ENCODE measurements around the gene OAT.
"Not testable (repeated sequence)": the region's sequence is repeated elsewhere in the genome, so short reads cannot be mapped to it uniquely, and the experiment has no call there.

OAT gene

GRCh38 chr10:124451276-124451675, 32.6 kb upstream of the OAT start:
- Mint-ChIP-seq H3K27ac (no peak overlapping the region), H3K9me3 (no peaks in the 10 kb centered on the region), H3K4me1 (ENCODE audit: low read depth) (peaks cover 23% of the 10 kb centered on the region), H3K36me3 (ENCODE audit: low read depth) (no peaks in the 10 kb centered on the region), H3K4me3 (no peak overlapping the region), H3K27me3 (peaks cover 90% of the 10 kb centered on the region)
- DNase-seq = no peak

GRCh38 chr10:124450783-124451057, 32.0 kb upstream of the OAT start:
- DNase-seq = no peak
- Mint-ChIP-seq H3K27ac (no peak overlapping the region), H3K27me3 (peaks cover 90% of the 10 kb centered on the region), H3K36me3 (ENCODE audit: low read depth) (no peaks in the 10 kb centered on the region), H3K4me3 (no peak overlapping the region), H3K9me3 (no peaks in the 10 kb centered on the region), H3K4me1 (ENCODE audit: low read depth) (peaks cover 23% of the 10 kb centered on the region)

- Mint-ChIP-seq H3K4me3 (peak within 1 kb of the TSS; percentile 54), H3K4me1 (ENCODE audit: low read depth) (peaks cover 23% of the 10 kb centered on the region), H3K27me3 (peaks cover 89% of the 10 kb centered on the region), H3K27ac (no peak within 1 kb of the TSS), H3K36me3 (ENCODE audit: low read depth) (no peaks in the 10 kb centered on the region), H3K9me3 (no peaks in the 10 kb centered on the region)
- no peak for DNase-seq
Measured at GRCh38 chr10:124450012-124450782, 31.5 kb upstream of the OAT start, which contains the start of gene NKX1-2. TSS of gene NKX1-2 (minus strand) at chr10:124450035. CDS start at chr10:124449943, 92 bp downstream.

DNA sequence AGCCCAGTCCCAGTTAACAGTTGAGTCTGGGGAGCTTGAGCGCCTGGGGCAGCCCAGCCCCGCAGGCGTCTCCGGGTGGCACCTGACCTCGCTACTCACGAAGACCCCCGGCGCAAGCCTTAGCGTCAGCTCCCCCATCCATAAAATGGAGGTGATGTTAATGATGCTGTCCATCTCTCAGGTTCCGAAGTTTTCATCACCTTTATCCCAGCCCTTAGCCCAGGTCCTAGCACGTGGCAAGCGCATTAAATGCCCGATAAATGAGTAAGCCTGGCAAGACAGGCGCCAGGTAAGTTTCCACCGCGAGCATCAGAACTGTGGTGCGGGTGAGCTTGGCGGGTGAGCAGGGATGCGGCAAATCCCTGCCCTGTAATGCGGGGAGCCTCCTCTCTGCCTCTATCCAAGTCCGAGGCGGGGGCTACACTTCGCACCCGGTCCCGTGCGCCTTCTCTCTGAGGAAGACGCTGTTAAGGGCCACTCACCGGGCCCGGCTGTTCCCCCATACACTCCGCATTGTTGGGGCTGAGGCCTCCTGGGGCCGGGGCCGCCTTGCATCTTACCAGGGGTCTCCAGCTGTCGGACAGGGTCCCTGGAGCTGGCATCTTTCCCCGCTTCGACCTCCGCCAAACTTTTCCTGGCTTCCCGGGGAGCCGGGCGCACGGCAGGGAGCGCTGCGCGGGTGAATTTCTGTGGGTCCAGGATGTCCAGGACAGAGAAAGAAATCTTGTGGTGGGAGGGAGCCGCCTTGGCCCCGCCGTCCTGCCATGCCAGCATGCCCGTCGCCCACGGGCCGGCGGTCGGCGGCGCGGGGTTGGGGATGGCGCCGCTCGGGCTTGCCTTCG, 30.7 kb upstream of the OAT start:
- Mint-ChIP-seq H3K27ac (no peak overlapping the region), H3K27me3 (peaks cover 88% of the 10 kb centered on the region), H3K36me3 (ENCODE audit: low read depth) (no peaks in the 10 kb centered on the region), H3K4me3 (peak overlapping the region; percentile 54), H3K9me3 (no peaks in the 10 kb centered on the region), H3K4me1 (ENCODE audit: low read depth) (peaks cover 23% of the 10 kb centered on the region)
- DNase-seq = no peak

- H3K27ac Mint-ChIP-seq = no peak overlapping the region
Measured at GRCh38 chr10:124448696-124449169, 30.0 kb upstream of the OAT start.

DNA sequence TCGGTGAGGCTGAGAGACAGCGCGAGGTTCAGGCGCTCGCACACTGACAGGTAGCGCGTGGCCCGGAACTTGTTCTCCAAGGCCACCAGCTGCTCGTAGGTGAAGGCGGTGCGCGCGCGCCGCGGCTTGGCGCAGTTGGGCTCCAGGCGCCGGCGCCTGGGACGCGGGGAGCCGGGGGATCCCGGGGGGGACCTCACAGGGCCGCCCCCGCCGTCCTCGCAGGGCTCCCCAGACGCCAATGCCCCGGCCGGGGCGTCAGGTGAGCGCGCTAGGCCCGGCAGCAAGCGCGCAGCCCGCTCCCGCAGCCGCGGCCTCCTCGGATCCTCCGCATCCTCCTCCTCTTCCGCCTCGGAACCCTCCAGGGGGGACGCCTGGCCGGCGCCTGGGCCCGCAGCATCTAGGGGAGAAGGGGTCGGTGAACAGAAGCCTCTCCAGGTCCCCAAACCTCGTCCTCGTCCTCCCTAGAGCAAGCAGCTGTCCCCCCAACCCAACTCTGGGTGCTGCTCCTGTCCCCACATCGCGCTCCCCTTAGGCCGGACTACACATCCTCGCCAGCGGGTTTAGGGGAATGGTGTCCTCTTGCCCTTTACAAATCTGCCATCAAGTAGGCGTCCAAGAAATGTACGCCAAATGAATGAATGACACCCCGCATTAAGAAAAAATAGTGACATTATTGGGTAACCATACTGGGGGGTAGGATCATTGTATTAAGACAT, 29.2 kb upstream of the OAT start:
- Mint-ChIP-seq H3K36me3 (ENCODE audit: low read depth) (no peaks in the 10 kb centered on the region), H3K4me1 (ENCODE audit: low read depth) (peaks cover 23% of the 10 kb centered on the region), H3K27ac (no peak overlapping the region), H3K4me3 (peak overlapping the region; percentile 54), H3K27me3 (peaks cover 85% of the 10 kb centered on the region), H3K9me3 (no peaks in the 10 kb centered on the region)
- DNase-seq = no peak

More at GRCh38 chr10:124448696-124449169, 30.0 kb upstream of the OAT start:
- H3K9me3 Mint-ChIP-seq = no peaks in the 10 kb centered on the region
- H3K4me1 Mint-ChIP-seq (ENCODE audit: low read depth) = peaks cover 23% of the 10 kb centered on the region
- DNase-seq = no peak
- H3K27me3 Mint-ChIP-seq = peaks cover 86% of the 10 kb centered on the region
- peak overlapping the region; percentile 54 for H3K4me3 Mint-ChIP-seq
- H3K36me3 Mint-ChIP-seq (ENCODE audit: low read depth) = no peaks in the 10 kb centered on the region

DNA sequence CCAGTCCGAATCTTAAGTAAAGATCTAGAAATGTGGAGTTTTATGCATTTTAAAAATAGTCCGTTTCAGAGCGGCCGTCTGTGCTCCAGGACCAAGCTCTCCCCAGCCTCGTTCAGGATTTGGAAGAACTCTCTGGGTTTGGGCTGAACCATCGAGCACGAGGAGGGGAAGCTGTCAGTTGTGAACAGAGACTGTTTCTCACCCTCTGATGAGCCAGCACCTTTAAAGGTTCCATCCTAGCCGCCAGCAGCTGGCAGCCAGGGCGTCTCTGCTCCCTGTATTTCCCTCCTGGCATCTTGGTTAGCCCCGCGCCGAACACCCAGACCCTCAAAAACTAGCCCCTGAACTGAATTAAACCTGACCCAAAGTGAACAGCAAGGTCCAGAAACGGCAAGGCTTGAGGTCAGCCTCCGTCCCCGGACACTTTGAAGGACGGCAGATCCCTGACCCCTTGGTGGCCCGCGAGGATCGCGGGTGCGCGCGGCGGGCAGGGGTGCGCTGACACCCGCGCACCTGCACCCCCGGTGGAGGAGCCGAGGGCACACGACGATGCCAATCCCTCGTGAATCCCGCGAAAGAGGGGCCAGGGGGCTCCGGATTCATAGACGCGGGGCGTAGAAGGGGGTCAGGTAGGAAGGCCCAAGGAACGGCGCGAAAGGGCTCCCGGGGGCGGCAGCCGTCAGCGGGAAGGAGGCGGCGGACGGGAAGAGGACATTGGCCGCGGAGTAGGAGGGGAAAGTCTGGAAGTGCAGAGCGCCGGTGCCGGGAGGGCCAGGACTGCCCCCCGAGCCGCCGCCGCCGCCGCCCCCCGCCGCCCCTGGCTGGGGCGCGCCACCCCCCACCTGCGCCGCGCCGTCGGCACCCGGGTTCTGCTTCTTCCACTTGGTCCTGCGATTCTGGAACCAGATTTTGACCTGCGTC, 28.4 kb upstream of the OAT start:
- no peak for DNase-seq
- Mint-ChIP-seq H3K27me3 (peaks cover 77% of the 10 kb centered on the region), H3K4me1 (ENCODE audit: low read depth) (peaks cover 23% of the 10 kb centered on the region), H3K36me3 (ENCODE audit: low read depth) (no peaks in the 10 kb centered on the region), H3K4me3 (peak overlapping the region; percentile 27), H3K9me3 (no peaks in the 10 kb centered on the region), H3K27ac (no peak overlapping the region)

GRCh38 chr10:124441694-124442093, 23.0 kb upstream of the OAT start:
- not testable (repeated sequence) for H3K9me3 Mint-ChIP-seq; H3K4me3 Mint-ChIP-seq; H3K27ac Mint-ChIP-seq; DNase-seq; H3K36me3 Mint-ChIP-seq (ENCODE audit: low read depth); H3K4me1 Mint-ChIP-seq (ENCODE audit: low read depth)
- peaks cover 34% of the 10 kb centered on the region for H3K27me3 Mint-ChIP-seq

DNA sequence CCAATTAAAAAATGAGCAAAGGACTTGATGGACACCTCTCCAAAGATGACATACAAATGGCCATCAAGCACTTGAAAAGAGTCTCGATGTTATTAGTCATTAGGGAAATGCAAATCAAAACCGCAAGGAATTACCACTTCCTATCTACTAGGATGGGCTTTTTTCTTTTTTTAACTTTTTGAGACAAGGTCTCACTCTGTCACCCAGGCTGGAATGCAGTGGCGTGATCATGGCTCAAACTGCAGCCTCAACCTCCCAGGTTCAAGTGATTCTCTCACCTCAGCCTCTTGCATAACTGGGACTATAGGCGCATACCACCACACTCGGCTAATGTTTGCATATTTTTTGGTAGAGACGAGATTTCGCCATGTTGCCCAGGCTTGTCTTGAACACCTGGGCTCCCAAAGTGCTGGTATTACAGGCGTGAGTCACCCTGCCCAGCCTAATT, 17.5 kb upstream of the OAT start:
- no peak for DNase-seq
- Mint-ChIP-seq H3K9me3 (no peaks in the 10 kb centered on the region), H3K27ac (no peak overlapping the region), H3K4me1 (ENCODE audit: low read depth) (peaks cover 3% of the 10 kb centered on the region), H3K36me3 (ENCODE audit: low read depth) (no peaks in the 10 kb centered on the region), H3K4me3 (no peak overlapping the region), H3K27me3 (peaks cover 10% of the 10 kb centered on the region)

DNA sequence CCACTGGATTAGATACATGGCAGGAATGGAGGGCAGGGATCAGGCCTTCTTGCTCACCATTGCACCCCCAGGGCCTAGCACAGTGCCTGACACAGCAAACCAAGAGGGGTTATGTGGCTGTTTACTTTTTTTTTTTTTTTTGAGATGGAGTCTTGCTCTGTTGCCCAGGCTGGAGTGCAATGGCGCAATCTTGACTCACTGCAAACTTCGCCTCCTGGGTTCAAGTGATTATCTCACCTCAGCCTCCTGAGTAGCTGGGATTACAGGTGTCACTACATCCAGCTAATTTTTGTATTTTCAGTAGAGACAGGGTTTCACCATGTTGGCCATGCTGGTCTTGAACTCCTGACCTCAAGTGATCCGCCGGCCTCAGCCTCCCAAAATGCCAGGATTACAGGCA, 17.0 kb upstream of the OAT start:
- DNase-seq; H3K27ac Mint-ChIP-seq; H3K36me3 Mint-ChIP-seq (ENCODE audit: low read depth); H3K4me3 Mint-ChIP-seq; H3K9me3 Mint-ChIP-seq; H3K27me3 Mint-ChIP-seq; H3K4me1 Mint-ChIP-seq (ENCODE audit: low read depth): not testable (repeated sequence)

DNA sequence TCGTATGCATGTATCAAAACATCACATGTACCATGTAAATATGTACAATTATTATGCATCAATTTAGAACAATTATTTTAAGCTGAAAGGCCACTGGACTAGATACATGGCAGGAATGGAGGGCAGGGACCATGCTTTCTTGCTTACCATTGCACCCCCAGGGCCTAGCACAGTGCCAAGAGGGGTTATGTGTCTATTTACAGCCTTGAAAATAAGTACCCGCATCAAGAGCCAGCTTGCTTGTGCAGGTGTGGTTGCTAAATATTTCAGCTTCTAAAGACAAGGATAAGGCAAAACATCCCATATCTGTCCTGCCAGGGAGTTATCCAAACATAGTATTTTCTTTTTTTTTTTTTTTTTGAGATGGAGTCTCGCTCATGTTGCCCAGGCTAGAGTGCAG, 14.7 kb upstream of the OAT start:
- no peak for DNase-seq
- Mint-ChIP-seq H3K27me3 (peaks cover 10% of the 10 kb centered on the region), H3K9me3 (no peaks in the 10 kb centered on the region), H3K36me3 (ENCODE audit: low read depth) (no peaks in the 10 kb centered on the region), H3K27ac (no peak overlapping the region), H3K4me1 (ENCODE audit: low read depth) (peaks cover 3% of the 10 kb centered on the region), H3K4me3 (no peak overlapping the region)

DNA sequence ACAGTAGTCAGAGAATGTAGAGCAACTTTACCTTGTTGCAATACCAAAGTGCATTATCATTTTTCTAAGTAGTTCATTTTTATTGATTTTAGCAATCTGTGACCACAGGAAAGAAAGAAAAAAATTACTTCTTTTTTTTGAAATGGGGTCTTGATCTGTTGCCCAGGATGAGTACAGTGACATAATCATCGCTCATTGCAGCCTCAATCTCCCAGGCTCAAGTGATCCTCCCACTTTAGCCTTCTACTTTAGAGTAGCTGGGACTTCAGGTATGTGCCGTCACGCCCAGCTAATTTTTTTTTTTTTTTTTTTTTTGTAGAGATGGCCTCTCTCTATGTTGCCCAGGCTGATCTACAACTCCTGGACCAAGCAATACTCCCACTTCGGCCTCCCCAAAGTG, 11.4 kb upstream of the OAT start:
- Mint-ChIP-seq H3K27me3 (peaks cover 11% of the 10 kb centered on the region), H3K36me3 (ENCODE audit: low read depth) (no peaks in the 10 kb centered on the region), H3K27ac (no peak overlapping the region), H3K9me3 (no peaks in the 10 kb centered on the region), H3K4me3 (no peak overlapping the region), H3K4me1 (ENCODE audit: low read depth) (no peaks in the 10 kb centered on the region)
- DNase-seq = no peak

GRCh38 chr10:124429576-124429975, 10.9 kb upstream of the OAT start:
- H3K4me3 Mint-ChIP-seq = no peak overlapping the region
- peaks cover 11% of the 10 kb centered on the region for H3K27me3 Mint-ChIP-seq
- no peak overlapping the region for H3K27ac Mint-ChIP-seq
- H3K4me1 Mint-ChIP-seq (ENCODE audit: low read depth) = no peaks in the 10 kb centered on the region
- DNase-seq = no peak
- H3K36me3 Mint-ChIP-seq (ENCODE audit: low read depth) = no peaks in the 10 kb centered on the region
- no peaks in the 10 kb centered on the region for H3K9me3 Mint-ChIP-seq
